Natural killer cell (primary cell): ENCODE measurements around the gene ACCSL. TPM values are rescaled to one million over a fixed set of nuclear protein-coding genes. Genes with fewer than 3 reads are reported as not detected.

Experiments used
- ATAC-seq, 3 donors: fragments of 150-1000 bp in 2 of 3; fragments of 200-7000 bp in 1 of 3; cut with Tn5 transposase; 1 replicate in 1 of 3; 2 replicates in 2 of 3; pipeline ENCODE4 v1.10.0; 2021; ENCODE audit warnings: mild to moderate bottlenecking in 2 of 3, moderate library complexity in 2 of 3
- DNase-seq, 2 donors: peaks; one replicate each; pipeline versions ENCODE4 v3.0.0 to v3.0.0-alpha.2; 2013 to 2021; ENCODE audit warnings: mixed read lengths in 1 of 2
- H3K27ac ChIP-seq: one replicate; pipeline ENCODE4 v1.5.1; 2013; ENCODE audit warnings: mild to moderate bottlenecking, low read length
- H3K27me3 ChIP-seq: one replicate; pipeline ENCODE4 v1.6.1; 2013; ENCODE audit warnings: low read length; ENCODE audit not compliant: control insufficient read depth, insufficient read depth
- H3K36me3 ChIP-seq: one replicate; pipeline ENCODE4 v1.6.1; 2013; ENCODE audit warnings: low read length; ENCODE audit not compliant: control insufficient read depth, insufficient read depth
- H3K4me1 ChIP-seq: one replicate; pipeline ENCODE4 v1.6.1; 2013; ENCODE audit warnings: low read length; ENCODE audit not compliant: control insufficient read depth, insufficient read depth
- H3K4me3 ChIP-seq: one replicate; pipeline ENCODE4 v1.5.1; 2013; ENCODE audit warnings: low read length
- H3K9me3 ChIP-seq: one replicate; pipeline ENCODE4 v1.6.1; 2013; ENCODE audit warnings: low read length; ENCODE audit not compliant: control insufficient read depth, insufficient read depth
- H3K27ac Mint-ChIP-seq, 2 donors: one replicate each; pipeline ENCODE4 v1.8.0; 2022; ENCODE audit warnings: mild to moderate bottlenecking in 2 of 2, mixed read lengths in 2 of 2, moderate library complexity in 1 of 2
- H3K27me3 Mint-ChIP-seq, 2 donors: one replicate each; pipeline ENCODE4 v1.8.0; 2022; ENCODE audit warnings: low read depth in 2 of 2, mixed read lengths in 2 of 2
- H3K36me3 Mint-ChIP-seq: one replicate; pipeline ENCODE4 v1.8.0; 2022; ENCODE audit warnings: mixed read lengths
- H3K4me1 Mint-ChIP-seq, 2 donors: one replicate each; pipeline ENCODE4 v1.8.0; 2022; ENCODE audit warnings: mixed read lengths in 2 of 2
- H3K4me3 Mint-ChIP-seq: one replicate; pipeline ENCODE4 v1.8.0; 2022; ENCODE audit warnings: mild to moderate bottlenecking, moderate library complexity, mixed read lengths
- H3K9me3 Mint-ChIP-seq, 2 donors: one replicate each; pipeline ENCODE4 v1.8.0; 2022; ENCODE audit warnings: mixed read lengths in 2 of 2
- WGBS: methylation state at CpG from one replicate; pipeline ENCODE4 v1.1.7; 2013; ENCODE audit warnings: missing lambda C conversion rate; ENCODE audit not compliant: insufficient coverage; 5-methylcytosine and 5-hydroxymethylcytosine counted together
- intact Hi-C: fragments of 100-400 bp; cut with micrococcal nuclease; formaldehyde crosslinking; loops from one replicate; pipeline ENCODE4 v1.14.2; 2022
- total RNA-seq, 4 donors: library from RNA; stranded (reverse); fragments of 120-200 nt in 1 of 4; gene quantifications; one replicate each; pipeline versions ENCODE4 v1.2.3 to v1.2.4, GENCODE V29; 2013 to 2022
- TF ChIP-seq, protein P1 (sequence below): fragments of 200-600 bp; IDR thresholded peaks from one replicate; pipeline ENCODE4 v1.8.0; 2022; ENCODE audit warnings: antibody characterized with exemption

Gene ACCSL
- total RNA-seq, 3 donors from 2014 or later (not counting 1 experiment from before 2014, with no cell fraction given) = not detected

DNA sequence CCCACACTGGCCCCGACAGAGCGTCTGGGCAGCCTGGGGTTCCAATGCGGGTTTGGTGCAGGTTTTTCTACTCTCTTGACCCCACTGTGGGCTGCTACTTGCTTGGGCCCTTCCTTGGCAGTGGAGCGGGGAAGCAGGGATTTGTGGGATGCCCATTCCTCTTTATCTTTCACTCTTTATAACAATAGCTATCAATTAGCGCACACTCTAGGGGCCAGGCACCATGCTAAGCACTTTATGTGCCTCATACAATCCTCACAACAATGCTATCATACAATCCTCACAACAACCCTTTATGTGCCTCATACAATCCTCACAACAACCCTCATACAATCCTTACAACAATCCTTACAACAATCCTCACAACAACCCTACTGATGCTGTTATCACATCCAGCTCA is 31.0 kb downstream of the ACCSL start:
- Mint-ChIP-seq H3K36me3 (no peaks in the 10 kb centered on the region), H3K27ac (no peak overlapping the region), H3K27me3 (no peaks in the 10 kb centered on the region), H3K9me3 (no peaks in the 10 kb centered on the region), H3K4me1 (no peaks in the 10 kb centered on the region), H3K4me3 (no peak overlapping the region)
- TF ChIP-seq, protein P1, sequence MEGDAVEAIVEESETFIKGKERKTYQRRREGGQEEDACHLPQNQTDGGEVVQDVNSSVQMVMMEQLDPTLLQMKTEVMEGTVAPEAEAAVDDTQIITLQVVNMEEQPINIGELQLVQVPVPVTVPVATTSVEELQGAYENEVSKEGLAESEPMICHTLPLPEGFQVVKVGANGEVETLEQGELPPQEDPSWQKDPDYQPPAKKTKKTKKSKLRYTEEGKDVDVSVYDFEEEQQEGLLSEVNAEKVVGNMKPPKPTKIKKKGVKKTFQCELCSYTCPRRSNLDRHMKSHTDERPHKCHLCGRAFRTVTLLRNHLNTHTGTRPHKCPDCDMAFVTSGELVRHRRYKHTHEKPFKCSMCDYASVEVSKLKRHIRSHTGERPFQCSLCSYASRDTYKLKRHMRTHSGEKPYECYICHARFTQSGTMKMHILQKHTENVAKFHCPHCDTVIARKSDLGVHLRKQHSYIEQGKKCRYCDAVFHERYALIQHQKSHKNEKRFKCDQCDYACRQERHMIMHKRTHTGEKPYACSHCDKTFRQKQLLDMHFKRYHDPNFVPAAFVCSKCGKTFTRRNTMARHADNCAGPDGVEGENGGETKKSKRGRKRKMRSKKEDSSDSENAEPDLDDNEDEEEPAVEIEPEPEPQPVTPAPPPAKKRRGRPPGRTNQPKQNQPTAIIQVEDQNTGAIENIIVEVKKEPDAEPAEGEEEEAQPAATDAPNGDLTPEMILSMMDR = no peak
- intact Hi-C loops = no loop called here
- ATAC-seq = no peak
- Histone ChIP-seq H3K27me3 (no peaks in the 10 kb centered on the region), H3K36me3 (peaks cover 10% of the 10 kb centered on the region), H3K9me3 (no peaks in the 10 kb centered on the region), H3K27ac (no peak overlapping the region), H3K4me3 (no peak overlapping the region), H3K4me1 (no peaks in the 10 kb centered on the region)
- no peak for DNase-seq
- 97% methylated on average over 5 of the region's 5 CpGs for WGBS

DNA sequence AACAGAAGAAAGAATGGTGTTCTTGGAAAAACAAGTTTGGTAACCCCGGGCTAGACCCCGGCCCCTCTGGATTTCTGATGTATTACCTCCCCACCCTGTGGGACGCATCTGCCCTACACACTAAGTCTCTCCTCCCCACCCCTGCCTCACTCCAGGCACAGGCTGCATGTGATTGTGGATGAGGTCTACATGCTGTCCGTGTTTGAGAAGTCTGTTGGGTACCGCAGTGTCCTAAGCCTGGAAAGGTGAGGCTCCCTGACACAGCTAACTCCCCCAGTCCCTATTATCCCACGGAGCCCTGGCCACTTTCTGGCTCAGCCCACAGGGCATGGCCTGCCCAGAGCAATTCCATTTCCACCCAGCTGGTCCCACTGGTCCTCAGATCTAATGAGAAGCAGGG is 31.6 kb downstream of the ACCSL start:
- Histone ChIP-seq H3K27me3 (no peaks in the 10 kb centered on the region), H3K36me3 (peaks cover 10% of the 10 kb centered on the region), H3K27ac (no peak overlapping the region), H3K9me3 (no peaks in the 10 kb centered on the region), H3K4me1 (no peaks in the 10 kb centered on the region), H3K4me3 (no peak overlapping the region)
- WGBS = 87% methylated on average over 3 of the region's 6 CpGs
- no peaks in the 10 kb centered on the region for H3K27me3 Mint-ChIP-seq
- no peak overlapping the region for H3K27ac Mint-ChIP-seq
- no peak for ATAC-seq
- TF ChIP-seq, protein P1 = no peak
- intact Hi-C loops = no loop called here
- no peaks in the 10 kb centered on the region for H3K9me3 Mint-ChIP-seq
- no peaks in the 10 kb centered on the region for H3K4me1 Mint-ChIP-seq
- DNase-seq = no peak
- H3K36me3 Mint-ChIP-seq = no peaks in the 10 kb centered on the region
- H3K4me3 Mint-ChIP-seq = no peak overlapping the region

- Mint-ChIP-seq H3K27ac (no peak overlapping the region), H3K4me1 (no peaks in the 10 kb centered on the region), H3K9me3 (no peaks in the 10 kb centered on the region), H3K36me3 (no peaks in the 10 kb centered on the region), H3K27me3 (no peaks in the 10 kb centered on the region), H3K4me3 (no peak overlapping the region)
- Histone ChIP-seq H3K36me3 (peaks cover 5% of the 10 kb centered on the region), H3K4me3 (no peak overlapping the region), H3K27ac (no peak overlapping the region), H3K4me1 (no peaks in the 10 kb centered on the region), H3K9me3 (no peaks in the 10 kb centered on the region), H3K27me3 (no peaks in the 10 kb centered on the region)
- intact Hi-C loops = no loop called here
- TF ChIP-seq, protein P1 = no peak
- 90% methylated on average over 9 of the region's 9 CpGs for WGBS
- ATAC-seq = no peak
- DNase-seq = no peak
Observed at GRCh38 chr11:44080951-44081350, 33.2 kb downstream of the ACCSL start.

DNA sequence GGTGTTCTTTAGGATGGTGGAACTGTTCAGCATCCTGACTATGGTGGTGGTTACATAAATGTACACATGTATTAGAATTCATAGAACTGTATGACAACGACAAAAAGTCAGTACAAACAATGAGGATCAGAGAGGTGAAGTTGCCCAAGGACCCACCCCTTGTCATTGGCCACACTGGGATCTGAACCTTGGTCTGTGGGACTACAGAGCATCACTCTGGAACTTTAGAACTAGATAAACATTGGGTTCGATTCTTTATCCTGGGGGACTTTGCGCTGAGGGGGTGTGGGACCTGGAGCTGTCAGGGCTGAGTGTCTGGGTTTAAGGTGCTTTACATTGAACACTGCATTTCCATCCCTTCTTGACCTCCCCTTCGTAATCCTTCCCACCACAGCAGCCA is 34.9 kb downstream of the ACCSL start:
- intact Hi-C loops = no loop called here
- TF ChIP-seq, protein P1 = no peak
- no peak for ATAC-seq

More for the DNA sequence above, 34.9 kb downstream of the ACCSL start:
- Histone ChIP-seq H3K36me3 (no peaks in the 10 kb centered on the region), H3K9me3 (no peaks in the 10 kb centered on the region), H3K27me3 (no peaks in the 10 kb centered on the region), H3K4me3 (no peak overlapping the region), H3K4me1 (no peaks in the 10 kb centered on the region), H3K27ac (no peak overlapping the region)
- Mint-ChIP-seq H3K4me3 (no peak overlapping the region), H3K4me1 (no peaks in the 10 kb centered on the region), H3K27ac (no peak overlapping the region), H3K36me3 (no peaks in the 10 kb centered on the region), H3K27me3 (no peaks in the 10 kb centered on the region), H3K9me3 (no peaks in the 10 kb centered on the region)
- WGBS = 86% methylated on average over 1 of the region's 4 CpGs
- DNase-seq = no peak
